PC-3 (cell line): Measurements from ENCODE around the gene XPR1.

Source experiments
- EZH2 ChIP-seq: fragments of 300-600 bp; sonication (generic); IDR thresholded peaks from one replicate; pipeline ENCODE4 v1.6.1; 2017; ENCODE audit warnings: antibody characterized with exemption, mild to moderate bottlenecking, low read length; ENCODE audit not compliant: unreplicated experiment
- EZH2phosphoT487 ChIP-seq: fragments of 300-600 bp; sonication (generic); IDR thresholded peaks from 2 replicates; pipeline ENCODE4 v1.6.1; 2018; ENCODE audit warnings: mild to moderate bottlenecking, antibody characterized with exemption, low read length, borderline replicate concordance
- TF ChIP-seq, protein P1 (sequence below): fragments of 300-600 bp; sonication (generic); conservative IDR thresholded peaks from 2 replicates; pipeline ENCODE4 v1.5.1; 2017; ENCODE audit warnings: antibody characterized with exemption, low read depth, mild to moderate bottlenecking, low read length

DNA sequence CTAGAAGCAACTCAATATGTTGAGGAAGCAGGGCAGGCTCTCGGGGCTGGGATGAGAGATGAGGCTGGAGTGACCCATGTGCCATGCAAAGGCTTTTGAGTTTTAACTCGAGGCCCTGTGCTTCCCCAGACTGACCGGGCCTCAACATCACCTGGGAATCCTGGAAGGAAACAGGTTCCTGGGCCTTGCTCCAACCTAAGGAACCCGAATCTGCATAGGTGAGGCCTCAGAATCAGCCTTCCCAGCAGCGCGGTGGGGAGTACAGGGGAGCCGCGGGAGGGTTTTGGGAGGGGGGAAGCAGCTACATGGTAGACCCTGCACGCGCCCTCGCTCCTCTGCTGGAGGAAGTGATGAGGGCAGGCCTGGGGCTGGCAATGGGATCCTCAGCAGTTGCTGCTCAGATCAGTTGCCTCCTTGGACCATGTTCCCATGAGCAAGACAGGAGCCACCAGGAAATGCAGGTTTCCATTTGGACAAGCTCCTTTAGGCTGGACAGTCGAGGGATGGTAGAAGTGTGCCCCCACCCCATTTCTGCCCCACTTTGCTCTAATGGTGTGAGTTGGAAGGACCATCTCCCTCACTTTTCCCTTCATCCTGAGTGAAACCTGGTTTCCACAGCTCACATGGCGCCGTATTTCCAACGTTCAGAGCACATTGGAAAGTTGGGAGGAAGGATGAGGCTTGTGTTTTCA lies 276.4 kb downstream of the XPR1 start:
- TF ChIP-seq, protein P1, sequence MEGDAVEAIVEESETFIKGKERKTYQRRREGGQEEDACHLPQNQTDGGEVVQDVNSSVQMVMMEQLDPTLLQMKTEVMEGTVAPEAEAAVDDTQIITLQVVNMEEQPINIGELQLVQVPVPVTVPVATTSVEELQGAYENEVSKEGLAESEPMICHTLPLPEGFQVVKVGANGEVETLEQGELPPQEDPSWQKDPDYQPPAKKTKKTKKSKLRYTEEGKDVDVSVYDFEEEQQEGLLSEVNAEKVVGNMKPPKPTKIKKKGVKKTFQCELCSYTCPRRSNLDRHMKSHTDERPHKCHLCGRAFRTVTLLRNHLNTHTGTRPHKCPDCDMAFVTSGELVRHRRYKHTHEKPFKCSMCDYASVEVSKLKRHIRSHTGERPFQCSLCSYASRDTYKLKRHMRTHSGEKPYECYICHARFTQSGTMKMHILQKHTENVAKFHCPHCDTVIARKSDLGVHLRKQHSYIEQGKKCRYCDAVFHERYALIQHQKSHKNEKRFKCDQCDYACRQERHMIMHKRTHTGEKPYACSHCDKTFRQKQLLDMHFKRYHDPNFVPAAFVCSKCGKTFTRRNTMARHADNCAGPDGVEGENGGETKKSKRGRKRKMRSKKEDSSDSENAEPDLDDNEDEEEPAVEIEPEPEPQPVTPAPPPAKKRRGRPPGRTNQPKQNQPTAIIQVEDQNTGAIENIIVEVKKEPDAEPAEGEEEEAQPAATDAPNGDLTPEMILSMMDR, result no peak
- TF ChIP-seq EZH2, result no peak
- no peak for TF ChIP-seq EZH2phosphoT487
